Ureter (tissue), 1 donor: ENCODE results near the gene SAMD10. TPM values are rescaled to one million over a fixed set of nuclear protein-coding genes. Genes with fewer than 3 reads are reported as not detected.
"Not testable (repeated sequence)": the region's sequence is repeated elsewhere in the genome, so short reads cannot be mapped to it uniquely, and the experiment has no call there.

Experiments used
- DNase-seq: peaks from one replicate; pipeline ENCODE4 v3.0.0-alpha.2; 2020; ENCODE audit warnings: low spot score
- total RNA-seq: library from RNA; stranded (reverse); gene quantifications from one replicate; pipeline ENCODE4 v1.2.4, GENCODE V29; 2023
- donor health status: DM: yes; HTN: yes; CAD: no.

The SAMD10 gene
- total RNA-seq, 1 donor from 2014 or later, result 17.4 TPM

- no peak for DNase-seq
These were observed 22.2 kb upstream of the SAMD10 start for GRCh38 chr20:64001607-64002011.

- no peak for DNase-seq
These were observed 21.5 kb upstream of the SAMD10 start for GRCh38 chr20:64000906-64001305.

DNA sequence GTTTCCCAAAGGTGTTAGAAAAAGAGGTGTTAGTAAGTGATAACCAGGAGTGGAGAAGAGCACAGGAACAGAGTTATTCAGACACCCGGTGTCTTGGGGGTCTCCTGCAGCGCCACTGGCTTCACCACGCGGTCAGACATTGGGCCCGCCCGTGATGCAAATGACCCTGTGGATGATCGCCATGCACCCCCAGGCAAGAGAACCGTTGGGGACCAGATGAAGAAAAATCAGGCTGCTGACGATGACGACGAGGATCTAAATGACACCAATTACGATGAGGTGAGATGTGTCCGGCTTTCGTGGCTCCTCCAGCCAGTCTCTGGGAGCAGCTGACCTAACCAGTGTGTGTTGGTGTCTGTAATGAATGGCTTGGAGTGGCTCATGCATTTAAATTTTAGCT is 3.5 kb upstream of the SAMD10 start:
- no peak for DNase-seq

DNA sequence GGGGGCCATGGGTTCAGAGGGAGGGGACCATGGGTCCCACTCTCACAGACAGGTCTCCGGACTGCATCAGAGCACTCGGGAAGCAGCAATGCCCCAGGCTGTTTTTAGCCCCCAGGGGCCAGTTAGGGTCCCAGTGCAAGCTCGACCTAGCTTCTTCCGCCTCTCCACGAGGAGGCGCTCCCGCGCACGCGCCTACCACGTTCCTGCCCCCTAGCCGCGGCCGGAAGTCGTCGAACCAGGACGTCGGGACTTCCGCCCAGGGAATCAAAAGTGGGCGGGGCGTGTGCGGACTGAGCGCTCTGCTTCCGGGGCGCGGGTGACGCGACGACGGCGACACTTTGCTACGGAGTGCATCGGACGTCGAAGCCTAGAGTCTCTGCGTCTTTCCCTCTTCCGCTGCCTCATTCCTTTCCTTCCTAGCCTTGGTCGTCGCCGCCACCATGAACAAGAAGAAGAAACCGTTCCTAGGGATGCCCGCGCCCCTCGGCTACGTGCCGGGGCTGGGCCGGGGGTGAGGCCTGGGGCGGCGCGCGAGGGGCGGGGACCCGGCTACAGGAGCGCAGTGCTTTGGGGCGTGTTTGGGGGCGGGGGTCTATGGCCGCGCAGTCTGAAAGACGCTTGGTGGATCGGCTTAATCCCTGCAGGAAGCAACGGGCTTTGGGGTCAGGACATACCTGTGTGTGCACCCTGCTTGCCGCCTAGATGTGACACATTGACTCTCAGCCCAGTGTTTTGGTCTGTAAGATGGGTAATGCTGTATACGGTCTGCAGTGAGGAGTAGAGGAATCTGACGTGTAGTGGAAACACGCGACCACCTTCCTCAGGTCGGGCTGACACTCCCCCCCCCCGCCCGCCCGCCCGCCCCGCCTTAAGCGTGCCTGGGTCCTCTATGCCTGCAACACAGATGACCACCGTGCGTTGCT is 1.6 kb upstream of the SAMD10 start, which contains the start of gene PRPF6:
TSS of gene PRPF6 (plus strand) at position 327 of the 923 bp plus-strand sequence. CDS start at position 441, 114 bp downstream.
- DNase-seq, result peak; percentile 95

DNA sequence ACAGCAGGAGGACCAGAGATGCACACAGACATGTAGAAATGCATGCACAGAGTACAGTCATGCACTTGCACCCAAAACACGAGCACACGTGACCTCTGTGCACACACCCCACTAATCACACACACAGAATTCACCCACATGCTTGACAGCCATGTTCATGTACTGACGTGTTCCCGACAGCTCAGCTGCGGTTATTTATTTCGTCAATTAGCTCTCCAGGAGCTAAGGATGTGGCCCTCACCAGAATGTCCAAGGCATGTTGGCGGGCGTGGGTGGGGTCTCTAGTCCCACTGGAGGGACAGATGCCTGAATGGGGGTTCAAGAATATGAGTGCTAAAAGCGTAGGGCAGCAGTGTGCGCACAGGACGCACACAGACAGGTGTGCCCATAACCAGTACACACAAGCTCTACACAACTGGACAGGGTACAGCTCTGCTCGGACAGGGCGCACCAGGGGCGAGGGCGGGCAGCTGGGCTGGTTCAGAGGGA is 919 bp upstream of the SAMD10 start:
- no peak for DNase-seq

- DNase-seq, result no peak
These were observed 249 bp downstream of the SAMD10 start for GRCh38 chr20:63979229-63979556.

DNA sequence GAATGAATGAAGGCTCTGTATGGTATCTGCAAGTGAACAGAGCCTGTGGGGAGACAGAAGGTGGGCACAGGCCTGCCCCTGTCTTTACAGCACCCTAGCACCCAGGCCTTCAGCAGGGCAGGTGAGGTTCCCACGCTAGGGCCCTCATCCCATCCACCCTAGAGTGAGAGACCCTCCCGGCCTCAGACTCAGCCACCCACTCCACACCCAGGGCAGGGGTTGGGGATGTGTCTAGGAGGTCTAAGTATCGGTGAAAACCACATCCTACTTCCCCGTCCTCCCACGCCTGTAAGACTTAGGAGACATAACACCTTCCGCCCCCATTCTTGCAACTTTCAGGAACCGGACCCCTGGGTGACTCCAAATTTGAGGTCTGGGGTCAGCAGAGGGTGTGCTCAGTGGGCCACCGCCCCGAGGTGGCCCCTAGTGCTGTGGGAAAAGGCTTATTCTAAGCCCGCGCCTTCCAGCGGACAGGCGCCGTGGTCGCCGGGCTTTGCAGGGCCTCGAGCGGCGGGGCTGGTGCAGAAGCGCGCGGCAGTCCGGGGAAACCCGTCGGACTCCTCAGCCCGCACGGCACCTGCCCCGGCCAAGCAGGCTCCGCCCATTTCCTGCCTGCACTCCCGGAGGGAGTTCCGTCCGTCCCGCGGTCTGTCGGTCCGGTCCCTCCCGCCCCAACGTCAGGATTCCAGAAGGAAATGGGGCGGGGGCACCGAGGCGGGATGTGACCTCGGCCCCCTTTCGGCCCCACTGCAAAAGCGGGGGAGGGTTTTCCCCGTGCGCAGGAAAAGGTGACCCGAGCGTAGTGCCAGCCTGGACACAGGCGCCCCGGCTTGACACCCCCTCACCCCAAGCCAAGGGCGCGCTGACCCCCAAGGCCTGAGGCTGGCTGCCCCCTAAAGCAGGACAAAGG is 868 bp downstream of the SAMD10 start:
- peak; percentile 82 for DNase-seq

- DNase-seq, result no peak
These were observed 1.6 kb downstream of the SAMD10 start for GRCh38 chr20:63977739-63978276.

DNA sequence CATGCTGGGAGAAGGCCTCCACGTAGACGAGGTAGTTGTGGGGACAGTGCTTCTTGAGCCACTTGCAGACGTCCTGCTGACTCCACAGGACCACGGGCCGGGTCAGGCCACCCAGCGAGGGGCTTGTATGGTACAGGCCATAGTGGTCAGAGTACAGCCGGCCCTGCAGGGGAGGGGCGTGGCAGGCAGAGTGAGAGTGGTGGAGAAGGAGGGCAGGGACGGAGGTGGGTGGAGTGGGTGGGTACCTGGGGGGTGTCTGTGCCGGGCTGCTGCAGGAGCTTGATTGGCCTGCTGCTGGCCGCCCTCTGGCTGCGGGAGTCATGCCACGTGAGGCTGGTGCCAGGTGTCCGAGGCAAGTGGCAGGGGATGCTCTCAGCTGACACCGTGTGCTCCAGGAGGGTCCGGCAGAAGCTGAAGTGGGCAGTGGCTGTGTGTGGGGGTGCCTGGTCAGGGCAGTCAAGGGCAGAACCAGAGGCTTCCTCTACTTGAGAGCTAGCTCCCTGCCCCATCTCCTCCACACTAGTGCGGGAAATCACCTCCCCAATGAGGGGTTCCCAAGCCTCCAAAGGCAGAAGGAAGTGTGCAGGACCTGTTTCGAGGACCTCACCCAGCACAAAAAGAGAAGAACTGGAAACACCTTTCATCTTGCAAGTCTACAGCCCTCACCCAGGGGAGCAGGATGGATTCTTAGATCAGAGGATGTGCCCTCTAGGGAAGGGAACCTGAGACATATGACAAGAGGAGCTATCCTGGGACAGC is 2.3 kb downstream of the SAMD10 start:
- DNase-seq, result no peak

- DNase-seq, result not testable (repeated sequence)
These were observed 2.9 kb downstream of the SAMD10 start for GRCh38 chr20:63976511-63976910.

GRCh38 chr20:63974402-63975200 is 4.8 kb downstream of the SAMD10 start:
- peak; percentile 65 for DNase-seq

DNA sequence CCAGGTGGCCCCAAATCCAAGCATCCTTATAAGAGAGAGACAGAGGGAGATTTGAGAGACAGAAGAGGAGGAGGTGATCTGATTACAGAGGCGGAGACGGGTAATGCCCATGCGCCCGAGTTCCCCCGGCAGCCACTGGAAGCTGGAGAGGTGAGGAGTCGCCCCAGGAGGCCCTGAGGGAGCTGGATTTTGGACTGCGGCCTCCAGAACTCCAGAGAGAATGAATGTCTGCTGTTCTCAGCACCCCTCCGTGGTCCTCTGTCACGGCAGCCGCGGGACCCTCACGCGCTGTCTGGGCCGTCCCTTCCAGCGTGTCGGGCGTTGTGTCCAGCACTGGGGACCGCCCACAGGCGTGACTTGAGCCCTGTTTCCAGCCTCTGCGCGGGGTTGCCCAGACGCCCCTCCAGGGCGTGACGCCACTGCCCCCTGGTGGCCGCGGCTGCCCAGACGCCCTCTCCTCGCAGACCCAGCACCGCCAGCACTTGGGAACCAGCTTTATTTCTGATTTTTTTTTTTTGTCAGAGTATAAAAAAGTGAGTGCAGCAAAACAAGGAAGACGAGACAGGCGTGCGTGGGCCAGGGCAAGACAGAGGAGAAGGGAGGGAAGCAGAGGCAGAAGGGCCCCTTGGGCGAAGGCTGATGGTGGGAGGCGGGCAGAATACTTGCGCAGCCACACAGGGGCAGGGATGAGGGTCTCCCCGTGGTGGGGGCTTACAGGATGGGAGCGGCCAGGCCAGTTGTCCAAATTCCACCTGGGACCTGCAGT is 5.6 kb downstream of the SAMD10 start:
- peak; percentile 88 for DNase-seq

DNA sequence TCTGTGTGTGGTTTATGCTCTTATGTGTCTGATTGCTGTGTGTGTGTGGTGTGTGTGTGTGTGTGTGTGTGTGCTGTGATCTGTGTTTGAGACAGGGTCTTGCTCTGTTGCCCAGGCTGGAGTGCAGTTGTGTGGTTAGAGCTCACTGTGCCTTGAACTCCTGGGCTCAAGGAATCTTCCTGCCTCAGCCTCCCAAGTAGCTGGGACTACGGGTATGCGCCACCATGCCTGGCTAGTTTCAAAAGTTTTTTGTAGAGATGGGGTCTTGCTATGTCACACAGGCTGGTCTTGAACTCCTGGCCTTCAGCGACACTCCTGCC is 6.3 kb downstream of the SAMD10 start:
- DNase-seq, result no peak

DNA sequence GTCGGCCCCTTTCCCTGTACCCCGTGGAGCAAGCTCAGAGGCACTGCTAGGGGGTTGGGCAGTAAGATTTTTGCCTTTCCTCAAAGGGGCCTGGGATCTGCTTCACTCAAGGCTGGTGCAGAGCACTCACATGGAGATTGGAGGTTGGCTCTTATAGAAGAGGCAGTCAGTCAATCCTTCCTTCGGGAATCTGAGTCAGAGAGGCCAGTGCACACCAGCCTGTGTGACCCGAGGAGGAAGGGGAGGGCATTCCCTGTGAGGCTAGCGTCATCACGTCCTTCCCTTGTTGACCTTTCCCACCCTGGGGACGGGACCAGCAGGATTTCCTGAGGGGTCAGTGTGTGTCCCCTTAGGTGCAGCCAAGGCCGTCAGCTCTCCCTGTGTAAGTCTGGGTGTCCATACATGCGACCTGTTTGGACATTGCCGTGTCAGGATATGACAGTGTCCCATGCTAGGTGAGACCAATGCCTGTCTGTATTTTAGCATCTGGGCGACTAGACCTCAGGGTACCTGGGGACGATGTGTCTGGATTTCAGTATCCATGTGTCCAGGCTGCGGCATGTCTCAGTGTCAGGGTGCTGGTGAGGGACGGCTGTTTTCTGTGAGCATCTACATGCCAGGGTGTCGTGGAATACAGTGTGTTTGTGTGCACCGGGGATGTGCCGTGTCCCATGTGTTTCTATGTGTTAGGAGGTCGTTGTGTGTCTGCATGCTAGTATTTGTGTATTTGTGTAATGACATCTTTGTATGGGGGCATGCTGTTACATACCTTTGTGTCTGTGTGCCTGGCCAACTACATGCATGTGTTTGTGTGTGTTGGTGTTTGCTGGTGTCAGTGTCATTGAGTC is 6.9 kb downstream of the SAMD10 start:
- no peak for DNase-seq

DNA sequence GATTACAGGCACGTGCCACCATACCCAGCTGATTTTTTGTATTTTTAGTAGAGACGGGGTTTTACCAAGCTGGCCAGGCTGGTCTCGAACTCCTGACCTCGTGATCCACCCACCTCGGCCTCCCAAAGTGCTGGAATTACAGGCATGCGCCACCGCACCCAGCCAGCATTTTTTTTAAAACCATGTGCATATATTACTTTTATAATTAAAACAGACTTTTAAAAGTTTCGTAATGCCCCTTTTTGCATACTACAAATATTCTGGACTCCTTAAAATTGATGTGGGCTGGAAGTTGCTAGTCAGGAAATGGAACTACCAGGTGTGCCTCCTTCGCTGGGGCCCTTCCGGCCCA is 7.5 kb downstream of the SAMD10 start:
- DNase-seq, result not testable (repeated sequence)

- no peak for DNase-seq
These were observed 8.6 kb downstream of the SAMD10 start for GRCh38 chr20:63970714-63971431.

GRCh38 chr20:63969838-63970713 is 9.4 kb downstream of the SAMD10 start, which contains the start of gene ZNF512B:
TSS of gene ZNF512B (minus strand) at chr20:63969930. CDS start at chr20:63967950, 1,980 bp downstream.
- peak; percentile 59 for DNase-seq
